ENCODE data around the gene GATAD2A.
A peak's percentile ranks its signal among the peaks of the same experiment; 100 is the strongest.
"Not testable (repeated sequence)": the region's sequence is repeated elsewhere in the genome, so short reads cannot be mapped to it uniquely, and the experiment has no call there.

GATAD2A gene

DNA sequence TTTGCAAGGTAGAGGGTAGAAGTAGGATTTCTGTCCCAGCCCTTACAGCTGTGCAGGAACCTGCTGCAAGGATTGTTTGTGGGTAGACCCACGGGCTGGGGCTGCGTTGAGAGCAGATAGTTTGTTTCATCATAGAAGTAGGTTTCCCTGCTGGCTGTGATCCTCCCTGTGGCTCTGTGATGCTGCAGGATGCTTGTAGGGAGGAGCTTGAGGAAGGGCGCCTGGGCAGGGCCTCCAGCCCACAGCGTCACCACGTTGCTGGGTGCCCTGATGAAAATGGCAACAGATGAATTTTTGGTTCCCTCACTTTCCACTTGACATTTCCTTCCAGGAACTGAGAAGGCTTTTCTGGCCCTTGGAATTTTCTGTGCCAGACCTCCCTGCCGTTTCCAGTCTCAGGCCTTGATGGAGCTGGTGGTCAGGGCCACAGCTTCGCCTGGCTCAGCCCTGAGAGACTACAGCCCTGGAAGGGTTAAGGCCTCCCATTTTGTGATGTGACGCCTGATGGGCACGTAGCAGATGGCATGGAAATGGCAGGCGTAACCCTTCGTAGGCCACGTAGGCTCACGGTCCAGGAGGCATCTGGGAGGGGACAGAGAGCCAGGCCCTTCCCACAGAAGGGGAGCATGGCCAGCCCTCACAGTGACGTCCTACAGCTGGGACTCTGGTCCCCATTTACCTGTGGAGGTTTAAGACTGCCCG, 42.2 kb downstream of the GATAD2A start:
- DNase-seq, result no peak

DNA sequence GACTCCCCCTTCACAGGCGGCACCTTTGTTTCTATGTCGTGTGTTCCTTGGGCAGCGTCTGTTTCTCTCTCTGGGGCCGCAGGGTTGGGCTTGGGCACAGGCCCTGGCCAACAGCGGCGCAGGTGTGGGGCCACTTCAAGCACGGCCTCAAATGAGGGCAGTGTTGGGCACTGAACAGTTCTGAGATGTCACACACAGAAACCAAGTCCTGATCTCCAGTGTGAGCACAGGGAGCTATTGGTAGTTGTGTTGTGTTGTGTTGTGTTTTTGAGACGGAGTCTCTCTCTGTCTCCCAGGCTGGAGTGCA, 42.7 kb downstream of the GATAD2A start:
- DNase-seq, result no peak

- no peak for DNase-seq
These were observed 46.2 kb downstream of the GATAD2A start for GRCh38 chr19:19451429-19452242.

DNA sequence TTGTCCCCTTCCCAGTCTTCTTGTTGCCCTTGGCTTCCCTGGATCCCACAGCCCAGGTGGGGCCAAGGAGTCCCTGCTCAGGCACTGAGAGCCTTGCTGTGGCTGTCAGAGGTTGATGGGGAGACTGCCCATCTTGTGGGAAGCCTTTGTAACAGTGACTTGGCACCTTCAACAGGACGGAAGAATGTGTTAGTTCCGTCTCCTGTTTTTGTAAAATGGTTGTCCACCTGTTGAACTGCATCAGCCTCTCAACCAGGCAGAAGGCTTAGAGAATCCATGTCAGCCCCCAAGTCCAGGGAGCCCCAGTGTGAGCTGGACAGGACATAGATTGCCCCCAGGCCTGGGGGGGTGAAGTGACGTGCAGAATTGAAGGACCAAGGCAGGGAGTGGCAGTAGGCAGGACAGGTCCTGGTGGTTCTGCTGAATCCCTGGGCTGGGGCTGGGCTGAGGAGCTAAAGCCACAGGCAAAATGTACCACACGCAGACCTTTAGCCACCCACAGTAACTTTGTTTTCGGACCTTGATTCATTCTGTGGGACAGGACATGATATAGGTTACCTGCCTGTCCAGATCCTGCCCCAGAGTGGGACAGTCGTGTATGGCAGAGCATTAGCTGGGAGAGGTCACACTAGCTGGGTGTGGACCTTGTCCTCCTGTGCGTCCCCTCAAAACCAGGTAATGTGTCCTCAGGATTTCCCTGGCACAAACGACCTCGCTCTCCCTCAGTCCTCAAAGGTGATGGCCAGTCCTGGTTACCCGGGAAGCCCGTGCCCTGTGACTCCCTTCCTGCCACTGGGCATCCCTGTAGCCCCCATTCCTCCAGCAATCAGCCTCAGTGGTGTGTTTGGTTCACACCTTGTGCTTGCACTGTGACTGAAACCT, 47.0 kb downstream of the GATAD2A start:
- no peak for DNase-seq

GRCh38 chr19:19453125-19453454, 47.6 kb downstream of the GATAD2A start:
- DNase-seq, result no peak

DNA sequence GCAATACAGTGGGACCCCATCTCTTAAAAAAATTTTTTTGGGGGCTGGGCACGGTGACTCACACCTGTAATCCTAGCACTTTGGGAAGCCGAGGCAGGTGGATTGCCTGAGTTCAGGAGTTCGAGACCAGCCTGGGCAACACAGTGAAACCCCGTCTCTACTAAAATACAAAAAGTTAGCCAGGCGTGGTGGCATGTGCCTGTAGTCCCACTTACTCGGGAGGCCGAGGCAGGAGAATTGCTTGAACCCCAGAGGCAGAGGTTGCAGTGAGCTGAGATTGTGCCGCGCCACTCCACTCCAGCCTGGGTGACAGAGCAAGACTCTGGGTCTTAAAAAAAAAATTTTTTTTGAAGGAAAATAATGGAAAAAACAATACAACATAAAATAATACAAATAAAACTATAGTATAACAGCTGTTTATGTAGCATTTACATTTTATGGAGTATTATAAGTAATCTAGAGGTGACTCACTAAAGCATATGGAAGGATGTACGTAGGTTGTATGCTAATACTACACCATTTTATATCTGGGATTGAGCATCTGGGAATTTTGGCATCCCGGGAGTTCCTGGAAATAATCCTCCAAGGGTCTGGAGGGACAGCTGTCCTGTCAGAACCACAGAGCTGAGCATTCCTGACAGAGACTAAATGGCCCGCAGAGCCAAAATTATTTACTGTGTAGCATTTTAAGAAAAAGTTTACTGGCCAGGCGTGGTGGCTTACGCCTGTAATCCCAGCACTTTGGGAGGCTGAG, 49.9 kb downstream of the GATAD2A start:
- DNase-seq, result not testable (repeated sequence)

- no peak for DNase-seq
These were observed 52.2 kb downstream of the GATAD2A start for GRCh38 chr19:19457671-19458070.

GRCh38 chr19:19458110-19458816, 52.8 kb downstream of the GATAD2A start:
- peak; percentile 37 for DNase-seq

- no peak for DNase-seq
These were observed 53.6 kb downstream of the GATAD2A start for GRCh38 chr19:19459073-19459472.

DNA sequence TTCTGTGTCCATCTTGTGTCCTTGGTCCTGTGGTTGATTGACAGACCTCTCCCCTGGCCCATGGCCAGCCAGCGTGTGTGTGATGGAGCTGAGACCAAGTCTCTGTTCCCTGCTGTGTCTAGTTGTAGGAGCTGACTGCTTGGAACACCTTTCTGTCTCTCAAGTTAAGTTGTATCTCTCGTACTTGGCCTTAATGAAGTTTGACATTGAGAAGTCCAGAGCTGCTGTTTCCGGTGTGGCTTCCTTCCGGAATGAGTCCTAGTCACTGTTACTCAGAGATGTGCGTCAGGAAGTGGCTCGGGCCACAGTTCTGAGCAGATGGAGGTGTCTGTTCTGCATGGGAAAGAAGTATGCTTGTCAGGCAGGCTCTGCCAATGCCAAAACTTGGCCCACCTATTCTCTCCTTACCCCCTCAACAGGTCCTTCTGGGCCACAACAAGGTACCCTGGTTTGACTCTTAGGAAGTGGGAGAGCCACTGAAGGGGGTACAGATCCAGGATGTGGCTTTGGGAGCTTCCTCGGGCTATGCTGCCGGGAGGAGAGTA, 54.3 kb downstream of the GATAD2A start:
- DNase-seq, result no peak

- DNase-seq, result no peak
These were observed 54.8 kb downstream of the GATAD2A start for GRCh38 chr19:19460258-19460731.

DNA sequence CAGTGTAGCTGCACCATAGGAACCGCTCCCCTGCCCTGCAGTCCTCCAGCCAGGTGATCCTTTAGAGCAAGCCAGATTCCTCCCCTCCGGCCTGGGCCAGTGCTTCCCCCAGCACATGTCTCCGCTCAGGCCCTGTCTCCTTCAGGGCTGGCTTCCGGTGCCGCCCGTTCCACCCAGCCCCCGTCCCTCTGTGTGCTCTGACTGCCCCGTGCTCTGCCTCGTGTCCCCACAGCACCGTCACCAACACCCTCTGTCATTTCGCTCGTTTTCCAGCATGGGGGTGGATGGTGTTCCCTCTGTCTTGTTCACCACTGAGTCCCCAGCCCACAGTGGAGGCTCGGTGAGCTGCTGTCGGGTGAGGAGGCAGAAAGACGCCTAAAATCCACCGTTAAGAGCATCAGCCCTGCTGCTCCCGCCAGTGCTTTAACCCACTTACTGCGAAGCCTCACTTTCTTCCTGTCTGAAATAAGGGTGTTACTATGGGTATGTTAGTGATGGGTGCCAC, 55.3 kb downstream of the GATAD2A start:
- DNase-seq, result no peak

- DNase-seq, result no peak
These were observed 55.8 kb downstream of the GATAD2A start for GRCh38 chr19:19461306-19461670.

DNA sequence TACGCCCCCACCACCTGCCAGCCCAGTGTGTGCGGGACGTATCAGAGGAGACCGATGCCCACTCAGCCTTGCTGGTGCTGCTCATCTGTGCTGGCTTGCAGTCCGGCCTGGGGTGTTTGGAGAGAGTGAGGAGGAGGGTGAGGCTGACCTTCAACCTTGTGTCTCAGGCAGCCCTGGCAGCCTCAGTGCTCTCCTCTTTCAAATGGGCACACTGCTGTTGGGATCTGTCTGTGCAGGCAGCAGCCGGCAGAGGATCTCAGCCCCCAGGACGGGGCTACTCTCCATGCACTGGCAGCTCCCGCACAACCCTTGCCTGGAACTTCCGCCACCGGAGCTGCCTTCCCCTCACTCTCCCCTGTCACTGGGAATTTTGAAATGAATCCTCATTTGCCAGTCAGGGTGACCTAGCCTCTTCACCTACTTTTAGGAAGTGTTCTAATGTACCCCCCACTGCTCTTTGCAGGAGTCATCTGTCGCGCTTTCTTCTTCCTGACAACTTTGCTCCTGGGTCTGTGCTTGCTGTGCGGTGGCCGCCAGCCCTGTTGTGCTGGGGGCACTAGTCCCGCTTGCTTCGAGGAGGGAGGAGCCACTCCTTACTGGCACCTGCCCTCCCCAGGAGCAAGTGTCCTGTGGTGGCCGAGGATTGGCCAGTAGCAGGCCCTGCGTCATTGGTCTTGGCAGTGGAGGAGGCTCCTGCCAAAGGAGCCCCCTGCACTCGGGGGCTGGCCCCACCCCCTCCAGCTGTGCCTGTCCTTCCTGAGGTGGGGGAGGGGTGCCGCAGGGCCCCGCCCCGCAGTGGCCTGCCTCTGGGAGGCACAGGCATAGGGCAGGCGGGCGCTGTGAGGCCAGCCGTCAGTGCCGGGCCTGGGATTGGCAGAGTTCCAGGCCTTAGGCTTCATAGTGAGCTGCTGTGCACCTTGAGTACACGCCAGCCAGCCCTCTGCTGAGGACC, 56.5 kb downstream of the GATAD2A start:
- DNase-seq, result peak; percentile 61

DNA sequence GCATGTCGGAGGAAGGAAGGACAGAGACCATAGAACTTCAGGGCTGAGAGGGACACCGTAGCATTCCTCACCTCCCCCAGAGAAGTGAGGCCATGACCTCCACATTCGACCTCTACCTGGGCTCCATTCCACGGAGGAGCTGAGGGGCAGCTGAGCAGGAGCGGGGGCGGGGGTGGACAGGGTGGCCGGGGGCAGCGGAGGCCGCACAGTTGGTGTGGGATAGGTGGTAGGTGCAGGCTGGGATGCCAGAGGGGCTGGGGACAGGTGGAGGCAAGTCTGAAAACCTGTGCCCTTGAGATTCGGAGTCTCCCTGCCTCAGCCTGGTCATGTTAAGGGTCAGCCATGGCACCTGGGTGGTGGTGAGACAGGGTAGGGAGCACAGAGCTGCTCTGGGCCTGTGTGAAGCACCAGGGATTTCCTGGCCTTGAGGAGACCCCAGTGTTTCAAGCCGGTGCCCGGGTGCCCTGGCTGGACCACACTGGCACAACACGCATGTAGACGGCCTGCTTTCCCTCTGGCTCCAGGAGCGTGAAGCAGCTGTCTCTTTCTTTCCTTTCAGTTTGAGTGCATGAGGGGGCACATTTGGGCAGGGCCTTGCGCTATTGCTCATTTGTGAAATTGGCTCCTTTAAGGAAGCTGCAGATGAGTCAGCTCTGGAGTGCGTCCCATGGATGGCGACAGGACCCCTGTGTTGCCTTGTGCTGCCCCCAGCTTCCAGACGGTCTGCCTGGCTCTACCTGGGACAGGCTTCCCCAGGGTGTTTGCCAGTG, 58.1 kb downstream of the GATAD2A start:
- no peak for DNase-seq

GRCh38 chr19:19464339-19465098, 59.0 kb downstream of the GATAD2A start:
- no peak for DNase-seq

DNA sequence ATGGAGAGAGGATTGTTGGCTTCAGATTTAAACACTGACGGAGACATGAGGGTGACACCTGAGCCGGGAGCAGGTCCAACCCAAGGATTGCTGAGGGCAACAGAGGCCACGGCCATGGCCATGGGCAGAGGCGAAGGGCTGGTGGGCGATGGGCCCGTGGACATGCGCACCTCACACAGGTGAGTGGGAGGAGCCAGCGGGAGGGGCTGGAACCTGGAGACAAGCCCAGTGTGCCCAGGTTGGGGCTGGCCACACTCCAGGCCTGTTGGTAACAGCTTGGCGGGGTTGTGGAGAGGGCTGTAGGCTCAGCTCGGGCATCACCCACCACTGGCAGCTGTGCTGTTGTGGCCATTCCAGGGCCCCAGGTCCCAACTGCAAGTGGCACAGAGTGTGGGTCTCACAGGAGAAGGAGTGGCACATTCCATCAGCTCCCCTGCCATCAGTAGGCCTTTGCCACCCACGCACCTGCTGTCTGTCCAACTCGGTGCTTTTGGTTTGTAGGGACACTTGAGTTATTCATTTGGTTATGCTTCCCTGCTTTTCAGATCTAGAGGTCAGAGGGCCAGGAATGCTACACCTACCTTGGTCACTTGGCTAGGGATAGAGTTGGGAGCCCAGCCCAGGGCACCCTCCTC, 60.1 kb downstream of the GATAD2A start:
- DNase-seq, result no peak

DNA sequence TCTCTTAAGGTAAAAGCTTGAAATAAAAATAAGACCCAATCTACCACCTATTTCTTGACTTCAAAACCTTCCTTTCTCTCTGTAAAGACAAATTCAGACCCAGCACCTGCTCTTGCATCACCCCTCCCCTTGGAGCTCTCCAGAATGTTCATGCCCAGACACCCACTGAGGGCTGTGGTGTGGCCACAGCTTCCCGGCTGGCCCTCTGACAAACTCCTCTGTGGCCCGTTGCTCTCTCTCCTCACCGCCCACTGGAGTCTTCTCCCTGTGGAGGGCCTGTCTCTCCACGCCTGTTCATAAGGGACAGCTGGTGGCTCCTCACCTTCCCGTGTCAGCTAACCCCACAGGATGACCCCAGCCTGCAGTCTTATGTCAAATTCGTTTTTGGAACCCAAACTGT, 60.7 kb downstream of the GATAD2A start:
- DNase-seq, result no peak
